GM19351 (cell line): ENCODE results near the gene SMAGP.
"Not testable (repeated sequence)": the region's sequence is repeated elsewhere in the genome, so short reads cannot be mapped to it uniquely, and the experiment has no call there.

Experiments
- ATAC-seq: cut with Tn5 transposase; IDR thresholded peaks from one replicate; pipeline ENCODE4 v1.9.1; 2021; ENCODE audit warnings: mild to moderate bottlenecking, moderate library complexity; ENCODE audit not compliant: unreplicated experiment

Gene SMAGP

GRCh38 chr12:51227112-51227511 lies 43.1 kb downstream of the SMAGP start:
- ATAC-seq = not testable (repeated sequence)

DNA sequence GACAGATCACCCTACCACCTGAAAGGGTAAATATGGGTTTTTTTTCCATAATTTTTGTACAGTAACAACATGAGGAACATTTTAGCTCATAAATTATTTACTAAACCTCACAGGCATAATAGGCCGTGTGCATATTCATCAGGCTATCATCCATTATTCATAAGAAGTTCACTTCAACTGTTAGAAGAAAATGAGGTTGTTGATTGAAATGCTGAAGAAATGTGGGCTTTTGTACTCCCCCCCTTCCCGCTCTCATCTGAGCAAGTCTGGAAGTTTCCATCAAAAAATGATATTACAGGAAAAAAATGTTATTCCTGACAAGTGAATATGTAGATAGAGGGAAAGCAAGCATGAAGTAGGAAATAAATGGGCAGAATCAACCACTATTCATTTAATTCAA lies 44.4 kb downstream of the SMAGP start:
- ATAC-seq = no peak

- ATAC-seq = no peak
Measured at GRCh38 chr12:51225234-51225633, 45.0 kb downstream of the SMAGP start.

- ATAC-seq = no peak
Measured at GRCh38 chr12:51224625-51225024, 45.6 kb downstream of the SMAGP start.

DNA sequence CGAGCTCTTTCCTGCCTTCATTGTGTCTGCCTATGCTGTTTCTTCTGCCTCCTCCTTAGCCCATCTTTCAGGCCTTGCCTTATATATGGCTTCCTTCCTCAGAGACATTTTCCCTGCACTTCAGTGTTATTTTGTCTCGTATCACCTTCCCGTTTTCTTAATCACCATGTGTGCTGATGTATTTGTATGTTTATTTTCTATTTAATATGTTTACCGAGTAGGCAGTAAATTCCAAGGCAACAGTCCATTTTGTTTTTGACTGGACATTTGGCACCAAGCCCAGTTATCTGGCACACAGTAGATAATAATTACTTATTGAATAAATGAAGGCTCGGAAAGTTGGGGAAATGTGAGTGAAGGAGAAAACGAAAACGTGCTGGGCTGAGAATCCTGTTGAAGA lies 47.8 kb downstream of the SMAGP start:
- ATAC-seq = no peak

GRCh38 chr12:51219857-51220256 lies 50.4 kb downstream of the SMAGP start:
- ATAC-seq = not testable (repeated sequence)

- ATAC-seq = no peak
Measured at GRCh38 chr12:51219322-51219721, 50.9 kb downstream of the SMAGP start.

DNA sequence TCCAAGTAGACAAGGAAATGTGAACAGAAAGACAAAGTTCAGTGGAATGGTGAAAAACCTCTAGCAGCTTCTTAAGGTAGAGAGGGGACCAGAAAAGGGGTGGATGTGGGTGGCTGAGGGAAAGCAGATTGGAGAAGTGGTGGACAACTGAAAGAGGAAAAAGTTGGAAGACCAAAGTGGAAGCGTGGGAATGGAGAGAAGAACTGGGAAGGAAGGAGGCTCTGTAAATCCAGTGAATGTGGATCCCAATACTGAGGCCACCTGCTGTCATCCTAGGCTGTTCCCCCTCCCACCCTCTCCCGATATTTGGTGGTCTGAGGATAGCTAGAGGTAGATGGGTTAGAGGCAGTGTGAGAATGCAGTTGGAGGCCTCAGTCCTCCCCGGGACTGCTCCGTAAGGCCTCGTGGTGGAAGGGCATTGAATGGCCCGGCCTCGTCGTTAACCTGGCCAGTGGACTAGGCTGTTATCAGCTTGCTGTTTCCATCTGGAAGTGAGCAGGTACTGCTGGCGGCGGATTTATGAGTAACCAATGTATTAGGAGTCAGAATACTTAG lies 51.5 kb downstream of the SMAGP start:
- ATAC-seq = no peak

DNA sequence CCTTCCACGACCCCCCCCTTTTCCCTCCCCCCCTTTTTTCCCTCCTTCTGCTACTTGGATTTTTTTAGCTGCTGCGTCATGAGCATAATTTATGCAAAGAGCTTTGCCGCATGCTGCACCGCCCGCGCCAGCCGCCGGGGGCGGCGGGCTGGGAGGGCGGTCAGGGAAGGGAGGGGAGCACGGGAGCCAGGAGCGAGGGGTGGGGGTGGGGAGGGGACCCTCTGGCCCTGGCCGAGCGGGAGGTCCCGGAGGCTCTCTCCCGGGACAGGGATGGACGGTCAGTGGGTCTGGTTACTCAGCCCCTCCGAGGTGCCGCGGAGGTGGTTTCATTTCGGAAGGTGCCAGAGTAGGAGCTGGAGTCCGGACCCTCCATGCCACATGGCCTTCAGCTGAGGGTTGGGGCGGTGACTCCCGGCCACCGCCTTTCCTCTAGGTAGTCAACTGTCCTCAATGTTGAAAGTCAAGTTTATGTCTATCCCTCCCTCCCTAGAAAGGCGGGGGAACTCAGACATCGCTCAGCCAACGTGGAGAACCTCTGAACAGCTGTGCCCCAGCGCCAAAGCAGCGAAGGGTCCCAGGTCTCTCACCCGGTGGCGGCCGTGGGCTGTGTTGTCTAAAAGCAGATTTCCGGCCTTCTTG lies 52.1 kb downstream of the SMAGP start, which contains the start of gene POU6F1:
TSS of gene POU6F1 (minus strand) at position 95 of the 639 bp plus-strand sequence. CDS start 11,226 bp downstream, outside the sequence.
- ATAC-seq = peak; percentile 80

DNA sequence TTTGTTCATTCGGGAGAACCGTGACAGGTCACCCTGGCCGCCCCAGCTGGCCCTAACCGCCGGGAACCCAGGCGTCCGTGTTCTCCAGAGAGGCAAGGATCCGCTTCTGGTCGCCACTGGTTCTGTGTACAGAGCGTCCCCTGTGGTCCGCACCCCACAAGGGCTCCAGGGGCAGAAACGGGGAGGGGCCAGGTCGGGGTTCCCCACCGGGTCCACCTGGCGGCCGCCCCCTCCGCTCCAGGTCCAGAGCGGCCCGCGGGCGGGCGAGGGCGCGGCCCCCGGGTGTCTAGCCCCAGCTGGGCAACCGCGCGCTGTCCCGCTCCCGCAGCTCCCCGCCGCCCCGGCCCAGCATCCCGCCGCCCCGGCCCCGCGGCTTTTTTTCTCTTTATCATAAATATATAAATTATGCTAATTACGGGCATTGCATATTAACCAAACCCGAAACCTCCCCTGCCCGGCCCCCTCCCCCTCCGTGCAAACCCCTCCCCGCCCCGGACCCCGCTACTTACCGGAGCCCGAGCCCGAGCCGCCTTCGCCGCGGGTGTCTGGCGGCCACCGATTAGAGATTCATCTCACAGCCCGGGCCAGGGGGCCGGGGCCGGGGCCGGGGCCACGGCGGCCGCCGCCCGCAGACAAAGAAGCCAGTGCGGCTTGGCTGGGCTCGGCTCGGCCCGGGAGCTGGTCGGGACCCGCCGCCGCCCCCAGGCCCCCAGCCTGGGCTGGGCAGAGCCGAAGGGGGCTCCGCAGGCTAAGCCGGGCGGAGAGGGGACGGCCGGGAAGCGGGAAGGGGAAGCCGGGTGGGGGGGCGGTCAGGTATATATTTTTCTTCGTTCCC lies 52.9 kb downstream of the SMAGP start:
- peak; percentile 41 for ATAC-seq

DNA sequence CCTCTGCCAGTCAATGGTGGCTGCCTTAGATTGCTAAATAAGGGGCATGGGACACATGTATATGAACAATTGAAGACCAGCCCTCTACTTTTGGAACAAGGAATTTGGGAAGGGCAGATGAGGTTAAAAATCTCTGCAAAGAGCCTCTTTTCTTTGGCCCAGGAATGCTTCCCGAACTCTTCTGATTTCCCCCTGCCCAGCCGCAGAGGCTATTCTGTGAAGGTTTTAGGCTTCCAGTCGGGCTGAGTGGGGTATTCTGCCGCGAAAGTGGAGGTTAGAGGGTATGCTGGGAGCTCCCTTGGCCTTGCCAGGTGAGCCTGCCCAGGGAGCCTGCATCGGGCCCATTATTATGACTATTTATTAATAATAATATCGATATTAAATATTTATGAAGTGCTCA lies 53.6 kb downstream of the SMAGP start:
- ATAC-seq = no peak

- ATAC-seq = no peak
Measured at GRCh38 chr12:51214895-51215294, 55.3 kb downstream of the SMAGP start.

DNA sequence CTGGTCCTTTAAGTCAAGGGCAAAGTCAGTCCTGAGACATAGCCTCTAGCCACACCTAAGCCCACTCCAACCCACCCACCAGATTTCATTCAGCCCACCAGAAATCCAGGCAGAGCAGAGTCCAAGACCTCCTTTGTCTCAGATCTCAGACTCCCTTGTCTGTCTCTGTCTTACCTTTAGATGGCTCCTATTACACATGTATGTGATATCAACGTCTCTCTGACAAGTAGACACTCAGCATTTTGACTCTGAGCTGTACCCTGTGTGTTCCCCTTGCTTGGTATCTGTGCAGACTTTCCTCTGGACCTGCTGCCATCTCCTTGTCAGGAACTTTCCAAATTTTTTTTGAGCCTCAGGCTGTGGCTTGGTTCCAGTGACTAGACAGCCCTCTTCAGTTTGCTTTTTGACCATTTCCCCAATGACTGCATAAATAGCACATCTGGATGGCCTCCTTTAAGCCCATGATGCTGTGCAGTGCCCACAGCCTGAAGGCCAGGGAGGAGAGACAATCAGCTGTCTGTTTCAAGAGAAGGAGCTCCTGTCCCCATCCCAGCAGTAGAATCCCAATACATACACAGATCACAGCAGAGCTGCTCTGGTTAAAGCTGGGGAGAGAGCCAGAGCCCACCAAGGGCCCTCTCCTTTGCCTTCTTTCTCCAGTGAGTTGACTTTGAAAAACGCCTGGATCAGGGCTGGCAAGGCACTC lies 59.4 kb downstream of the SMAGP start:
- no peak for ATAC-seq

DNA sequence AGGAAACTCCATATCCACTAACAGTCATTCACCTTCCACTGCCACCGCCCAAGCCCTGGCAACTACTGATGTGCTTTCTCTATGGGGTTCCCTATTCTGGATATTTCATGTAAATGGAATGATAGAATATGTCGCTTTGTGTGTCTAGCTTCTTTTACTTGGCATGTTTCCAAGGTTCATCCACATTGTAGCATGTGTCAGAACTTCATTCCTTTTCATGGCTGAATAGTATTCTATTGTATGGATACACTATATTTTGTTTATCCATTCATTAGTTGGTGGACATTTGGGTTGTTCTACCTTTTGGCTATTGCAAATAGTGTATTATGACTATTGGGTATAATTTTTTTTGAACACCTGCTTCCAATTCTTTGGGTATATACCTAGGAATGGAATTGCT lies 61.0 kb downstream of the SMAGP start:
- ATAC-seq = no peak

GRCh38 chr12:51208016-51208660 lies 62.1 kb downstream of the SMAGP start:
- ATAC-seq = no peak

DNA sequence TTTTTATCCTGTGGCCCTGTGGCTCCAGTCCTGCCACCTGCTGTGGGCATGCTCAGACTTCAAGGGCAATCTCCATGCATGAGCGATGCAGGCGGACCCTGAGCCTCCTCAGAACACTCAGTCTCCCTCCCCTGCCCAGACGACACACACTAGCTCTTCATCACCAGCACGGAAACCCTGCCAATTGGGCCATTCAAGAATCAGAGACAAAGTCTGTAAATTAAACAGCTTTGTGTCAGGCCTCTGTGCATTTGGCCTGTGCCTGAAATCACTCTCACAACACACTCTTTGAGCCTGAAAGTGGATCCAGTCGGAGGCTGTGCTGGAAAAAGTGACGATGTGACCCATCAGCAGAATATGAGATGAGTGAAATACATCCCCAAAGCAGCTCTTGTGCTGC lies 64.9 kb downstream of the SMAGP start:
- no peak for ATAC-seq

DNA sequence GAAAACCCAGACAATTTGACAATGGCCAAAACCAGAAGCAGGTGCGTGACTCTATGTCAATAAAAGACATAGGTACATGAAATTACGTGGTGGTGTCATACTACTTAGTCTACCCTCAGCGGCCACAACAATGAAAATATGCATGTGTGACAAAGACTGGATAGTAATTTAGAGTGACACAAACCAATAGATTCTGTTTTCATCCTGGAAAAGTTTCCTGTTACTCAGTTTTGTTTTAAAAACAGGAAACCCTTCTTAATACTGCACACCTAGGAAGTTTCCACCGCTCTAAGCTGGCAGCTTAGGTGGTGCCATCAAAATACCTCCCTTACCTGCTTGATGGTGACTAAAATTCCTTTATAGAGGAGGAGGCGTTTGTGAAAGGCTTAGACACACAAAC lies 67.5 kb downstream of the SMAGP start:
- no peak for ATAC-seq

- ATAC-seq = no peak
Measured at GRCh38 chr12:51200806-51201205, 69.4 kb downstream of the SMAGP start.

- no peak for ATAC-seq
Measured at GRCh38 chr12:51200156-51200555, 70.1 kb downstream of the SMAGP start.

- ATAC-seq = no peak
Measured at GRCh38 chr12:51199366-51199945, 70.8 kb downstream of the SMAGP start.
